GM19328 (cell line): ENCODE results near the gene ZFHX3.

Experiments
- ATAC-seq: cut with Tn5 transposase; IDR thresholded peaks from one replicate; pipeline ENCODE4 v1.9.1; 2021; ENCODE audit warnings: mild to moderate bottlenecking, moderate library complexity; ENCODE audit not compliant: unreplicated experiment

The ZFHX3 gene

DNA sequence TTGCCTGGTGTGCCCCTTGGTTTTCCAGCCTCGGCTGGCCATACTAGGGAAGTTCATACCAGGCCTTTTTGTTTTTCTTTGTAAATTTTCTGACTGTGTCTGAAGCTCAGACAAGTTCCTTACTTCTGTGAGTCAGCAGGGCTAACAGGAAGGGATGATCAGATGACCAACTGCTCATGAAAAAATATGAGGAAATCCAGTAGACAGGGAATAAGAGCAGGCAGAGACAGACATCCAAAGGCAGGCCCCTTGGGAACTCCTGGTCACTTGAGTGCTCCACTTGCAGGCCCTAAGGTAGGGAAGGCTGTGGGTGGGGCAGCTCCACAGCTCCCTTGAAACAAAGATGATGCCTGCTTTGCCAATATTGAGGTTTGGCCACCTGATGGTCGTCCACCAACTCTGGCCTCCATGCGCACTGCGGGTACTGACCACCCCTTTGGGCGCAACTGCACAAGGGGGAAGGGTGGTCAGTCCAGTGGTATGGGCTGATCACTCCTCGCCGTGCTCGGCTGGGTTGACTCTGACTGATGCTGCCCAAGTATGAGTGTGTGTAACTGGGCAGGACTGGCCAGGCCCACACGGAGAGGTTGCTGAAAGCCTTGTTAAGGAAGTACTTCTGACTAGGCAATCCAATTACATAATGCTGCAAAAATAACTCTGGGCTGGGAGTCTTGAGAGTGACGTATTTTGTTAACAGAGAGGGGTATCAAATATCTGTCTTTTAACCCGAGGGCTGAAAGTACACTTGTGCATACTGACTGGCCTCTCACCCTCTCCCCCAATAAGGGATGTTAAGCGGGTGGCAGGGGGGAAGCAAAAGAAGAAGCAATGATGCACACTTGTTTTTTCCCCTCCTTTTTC, 20.8 kb upstream of the ZFHX3 start:
- no peak for ATAC-seq

GRCh38 chr16:73067671-73068540, 20.0 kb upstream of the ZFHX3 start:
- ATAC-seq = no peak

GRCh38 chr16:73066927-73067670, 19.2 kb upstream of the ZFHX3 start:
- no peak for ATAC-seq

DNA sequence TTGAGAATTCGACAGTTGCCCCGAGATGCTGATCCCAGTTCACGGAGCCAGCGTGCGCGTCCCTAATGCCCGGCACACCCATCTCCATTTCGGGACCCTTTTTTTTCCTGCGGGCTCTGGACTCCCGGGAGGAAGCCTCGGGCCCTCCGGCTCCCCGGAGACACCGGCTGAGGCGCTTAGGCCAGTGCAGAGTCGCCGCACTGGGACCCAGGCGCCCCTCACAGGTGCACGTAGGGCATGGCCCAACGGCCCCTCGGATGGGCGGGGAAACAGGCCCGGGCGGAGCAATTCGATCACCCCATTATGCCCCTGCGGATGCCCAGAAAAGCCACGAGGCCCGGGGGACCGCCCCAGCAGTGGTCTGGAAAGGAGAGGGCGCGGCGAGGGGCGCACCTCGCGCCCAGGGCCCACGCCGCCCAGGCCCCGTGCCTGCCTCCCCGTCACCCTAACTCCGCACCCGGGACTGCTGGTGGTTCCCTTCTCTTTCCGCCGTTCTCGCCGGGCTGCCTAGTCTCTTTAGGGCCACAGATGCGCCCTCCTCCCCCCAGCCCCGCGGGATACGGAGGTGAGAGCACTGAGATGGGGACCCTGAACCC, 18.5 kb upstream of the ZFHX3 start:
- ATAC-seq = no peak

DNA sequence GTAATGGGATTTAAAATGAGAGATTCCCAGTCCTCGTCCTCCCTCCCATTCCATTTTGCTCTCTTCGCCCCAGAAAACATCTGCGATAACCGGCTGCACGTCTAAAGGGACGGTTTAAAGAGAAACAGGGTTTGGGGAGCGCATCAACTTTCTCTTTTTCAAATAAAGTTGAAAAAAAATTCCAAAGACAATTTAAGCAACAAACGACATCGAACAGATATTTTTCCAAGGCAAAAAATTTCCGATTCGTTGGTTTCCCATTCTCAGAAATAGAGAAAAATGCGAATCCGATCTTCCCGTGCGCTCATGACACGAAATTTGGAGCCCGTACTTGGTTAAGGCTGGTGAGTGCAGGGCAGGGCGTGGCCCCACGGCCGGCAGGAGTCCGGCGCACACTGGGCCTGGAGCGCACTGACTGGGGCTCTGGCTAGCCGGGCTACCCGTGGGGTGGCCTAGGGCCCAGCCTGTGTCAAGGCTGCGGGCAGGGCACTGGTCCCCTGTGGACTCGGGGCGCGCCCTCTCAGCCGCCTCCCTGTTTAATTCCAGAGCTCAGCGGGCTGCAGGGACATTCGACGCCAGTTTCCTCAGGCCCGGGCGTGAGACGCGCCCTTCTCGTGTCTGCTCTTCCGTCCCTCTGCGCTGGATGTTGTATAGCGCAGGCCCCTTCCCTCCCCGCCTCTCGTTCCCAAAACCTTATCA, 17.9 kb upstream of the ZFHX3 start:
- no peak for ATAC-seq

DNA sequence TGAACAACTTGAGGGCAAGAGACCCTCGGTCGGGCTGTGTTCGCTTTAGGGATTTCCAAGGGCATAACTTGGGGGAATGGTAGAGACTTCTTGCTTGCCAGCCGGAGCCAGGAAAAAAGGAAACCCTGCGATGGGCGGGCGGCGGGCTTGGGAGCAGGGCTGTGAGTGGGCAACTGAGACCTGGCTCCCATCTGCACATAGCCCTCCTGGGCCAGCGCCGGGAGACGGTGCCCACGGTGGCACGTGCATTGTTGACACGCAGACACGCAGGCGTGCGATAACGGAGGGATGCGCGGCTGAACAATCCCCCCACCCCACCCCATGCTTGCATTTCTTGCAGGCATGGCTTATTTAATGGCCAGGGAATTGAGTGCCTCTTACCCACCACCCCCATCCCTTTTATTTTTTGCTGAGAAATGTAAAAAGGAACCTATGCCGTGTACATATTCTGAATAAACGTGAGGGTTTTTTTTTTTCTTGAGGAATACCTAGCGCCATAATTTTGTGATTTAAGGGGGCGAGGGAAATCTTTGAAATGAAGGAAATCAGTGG, 17.1 kb upstream of the ZFHX3 start:
- no peak for ATAC-seq

DNA sequence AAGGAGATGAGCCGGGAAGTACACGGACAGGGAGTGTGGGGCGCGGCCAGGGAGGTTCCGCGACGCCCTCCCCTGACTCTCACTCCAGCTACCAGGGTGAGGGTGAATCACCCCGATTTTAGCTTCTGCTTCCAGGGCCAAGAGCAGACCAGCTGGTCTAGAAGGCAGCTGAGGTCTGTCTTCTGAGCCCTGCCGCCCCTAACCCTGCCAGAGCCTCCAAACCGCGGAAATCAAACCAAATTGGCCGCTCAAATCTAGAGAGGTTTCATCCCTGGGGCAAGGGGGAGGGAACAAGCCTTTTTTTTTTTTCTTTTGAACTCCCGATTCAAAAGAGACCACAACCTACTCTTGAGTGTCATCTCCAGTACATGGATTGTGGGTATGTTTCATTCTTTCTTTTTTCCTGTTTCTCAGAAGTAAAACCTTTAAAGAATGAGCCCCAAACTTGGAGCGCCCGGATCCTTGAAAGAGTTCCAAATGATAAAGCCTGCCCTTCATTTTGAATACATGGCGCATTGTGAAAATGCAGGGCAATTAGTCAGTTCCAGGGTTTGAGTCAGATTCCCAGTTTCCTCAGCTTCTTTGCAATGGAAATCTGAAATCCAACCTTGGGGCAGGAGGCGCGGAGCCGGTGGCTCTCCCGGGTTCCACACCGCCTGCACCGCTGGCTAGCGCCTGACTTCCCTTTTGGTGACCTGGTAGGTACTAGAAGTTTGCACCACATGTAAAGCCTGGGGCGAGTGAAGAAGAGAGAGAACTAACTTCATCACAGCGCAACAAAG, 16.5 kb upstream of the ZFHX3 start:
- no peak for ATAC-seq

DNA sequence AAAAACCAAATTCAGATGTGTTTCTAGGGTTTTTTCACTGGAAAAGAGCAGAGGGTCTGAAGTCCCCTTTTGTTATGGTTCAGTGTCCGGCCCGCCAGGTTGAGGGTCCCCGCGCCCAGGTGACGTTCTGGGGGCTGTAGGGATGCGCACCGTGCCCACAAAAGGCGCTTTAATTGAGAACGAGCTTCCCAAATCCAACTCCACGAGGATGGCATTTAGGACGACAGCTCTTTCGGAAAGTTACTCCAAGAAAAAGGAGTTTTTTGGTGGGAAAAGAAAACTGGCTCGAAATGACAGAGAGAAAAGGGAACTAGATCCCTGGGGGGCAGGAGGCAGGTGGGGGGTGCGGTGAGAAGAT, 15.9 kb upstream of the ZFHX3 start:
- ATAC-seq = no peak

- no peak for ATAC-seq
Measured at GRCh38 chr16:73062743-73063733, 15.1 kb upstream of the ZFHX3 start.

DNA sequence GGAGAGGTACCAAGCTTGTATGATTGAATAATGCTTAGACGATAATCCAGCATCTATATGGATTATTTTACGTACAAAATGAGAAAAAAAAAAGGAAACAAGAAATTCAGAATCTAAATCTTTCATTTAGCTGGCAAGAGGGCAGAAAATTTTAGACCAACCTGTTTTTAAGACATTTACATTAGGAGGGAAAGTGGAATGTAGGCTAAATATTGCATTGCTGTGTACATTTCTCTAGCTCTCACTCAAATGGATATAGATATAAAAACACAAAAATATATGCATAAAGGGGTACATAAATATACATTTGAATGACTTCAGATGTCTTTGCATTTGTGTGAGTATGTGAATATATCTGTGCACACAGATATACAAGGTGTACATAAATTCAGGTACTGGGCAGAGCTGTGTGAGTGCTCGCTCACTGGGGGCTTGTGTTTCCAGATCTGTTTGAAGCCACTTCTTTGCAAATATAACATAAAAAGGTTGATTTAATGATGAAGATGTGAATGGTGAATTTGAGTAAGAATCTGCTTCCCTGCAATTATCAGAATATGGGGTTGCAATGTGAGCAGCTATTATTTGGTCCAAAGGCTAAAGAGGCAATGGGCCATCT, 14.2 kb upstream of the ZFHX3 start:
- ATAC-seq = no peak

DNA sequence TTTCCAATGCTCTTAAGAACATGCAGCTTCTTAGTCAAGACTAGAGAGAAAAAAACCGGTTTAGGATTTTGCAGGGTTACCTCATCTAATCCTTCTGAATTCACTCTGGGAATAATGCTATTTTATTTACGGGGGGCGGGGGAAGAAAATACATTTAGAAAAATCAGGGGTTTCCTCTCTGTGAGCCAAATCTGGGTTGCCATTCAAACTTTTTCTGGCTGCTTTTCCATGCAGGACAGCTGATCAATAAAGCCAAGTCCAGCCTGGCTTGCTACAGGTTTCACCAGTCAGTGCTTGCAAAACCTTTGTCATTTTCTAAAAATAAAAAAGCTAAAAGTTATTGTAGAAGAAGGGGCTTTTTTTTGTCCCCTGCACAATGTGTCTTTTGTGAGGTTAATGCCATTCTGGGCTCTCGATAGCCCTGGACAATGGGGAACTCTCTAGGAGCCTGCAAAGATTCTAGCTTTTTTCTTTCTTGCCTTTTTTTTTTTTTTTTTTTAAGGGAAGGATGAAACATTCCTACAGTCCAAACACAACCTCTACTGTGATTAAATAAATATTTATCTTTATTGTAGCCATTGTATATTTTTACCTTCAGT, 13.1 kb upstream of the ZFHX3 start:
- no peak for ATAC-seq

GRCh38 chr16:73059779-73060615, 12.1 kb upstream of the ZFHX3 start:
- no peak for ATAC-seq

DNA sequence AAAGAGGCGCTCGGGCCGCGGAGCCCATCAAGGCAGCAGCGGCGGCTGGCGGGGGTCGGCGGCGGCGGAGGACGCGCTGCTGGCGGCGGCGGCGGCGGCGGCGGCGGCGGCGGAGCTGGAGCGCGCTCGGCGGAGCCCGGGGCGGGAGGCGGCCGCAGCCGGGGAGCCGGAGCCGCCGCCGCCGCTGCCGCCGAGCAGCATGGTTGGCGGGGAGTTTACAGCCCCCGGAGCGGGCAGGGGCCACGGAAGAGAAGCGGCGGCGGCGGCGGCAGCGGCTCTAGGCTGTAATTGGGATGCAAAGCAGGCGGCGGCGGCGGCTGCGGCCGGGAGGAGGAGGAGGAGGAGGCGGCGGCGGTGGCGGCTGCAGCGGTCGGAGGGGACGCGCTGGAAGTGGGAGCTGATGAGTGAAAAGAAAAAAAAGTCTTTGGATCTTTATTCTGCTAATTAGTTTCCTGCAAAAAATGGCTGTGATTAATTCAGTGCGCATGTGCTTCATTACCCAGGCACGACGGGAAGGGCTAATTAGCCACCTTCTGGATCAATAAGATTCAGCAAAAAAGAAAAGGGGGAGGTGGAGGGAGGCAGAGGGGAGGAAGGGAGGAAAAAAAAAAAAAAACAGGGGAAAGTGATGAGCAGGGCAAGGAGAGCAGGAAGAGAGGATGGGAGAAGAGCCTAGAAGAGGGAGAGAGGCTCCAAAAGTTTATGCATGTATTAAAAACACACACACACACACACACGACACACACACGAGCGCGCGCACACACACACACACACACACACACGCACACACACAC, 10.9 kb upstream of the ZFHX3 start:
- ATAC-seq = peak; percentile 26

DNA sequence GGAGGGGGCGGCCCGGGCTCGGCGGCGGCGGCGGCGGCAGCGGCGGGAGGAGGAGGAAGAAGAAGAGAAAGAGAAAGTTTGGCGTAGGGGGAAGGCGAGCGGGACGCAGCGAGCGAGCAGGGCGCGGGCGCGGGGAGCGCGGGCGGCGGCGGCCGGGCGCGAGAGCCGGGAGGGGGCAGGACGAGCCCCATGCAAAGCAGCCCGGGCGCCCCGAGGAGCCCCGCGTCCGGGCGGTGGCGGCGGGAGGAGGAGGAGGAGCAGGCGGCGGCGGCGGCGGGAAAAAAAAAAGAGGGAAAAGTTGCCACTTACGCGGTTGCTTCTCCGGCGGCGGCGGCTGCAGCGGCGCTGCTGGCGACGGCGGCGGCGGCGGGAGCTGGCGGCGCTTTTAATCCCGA, 10.3 kb upstream of the ZFHX3 start:
- peak; percentile 74 for ATAC-seq
